Activated CD4-positive, CD25-positive, alpha-beta regulatory T cell (primary cell): ENCODE measurements around the gene OR9A2.

Experiments used
- DNase-seq, 4 experiments: peaks; one replicate each; lab custom pipeline; 2025; lab: John Stamatoyannopoulos, UW

The OR9A2 gene, protein sequence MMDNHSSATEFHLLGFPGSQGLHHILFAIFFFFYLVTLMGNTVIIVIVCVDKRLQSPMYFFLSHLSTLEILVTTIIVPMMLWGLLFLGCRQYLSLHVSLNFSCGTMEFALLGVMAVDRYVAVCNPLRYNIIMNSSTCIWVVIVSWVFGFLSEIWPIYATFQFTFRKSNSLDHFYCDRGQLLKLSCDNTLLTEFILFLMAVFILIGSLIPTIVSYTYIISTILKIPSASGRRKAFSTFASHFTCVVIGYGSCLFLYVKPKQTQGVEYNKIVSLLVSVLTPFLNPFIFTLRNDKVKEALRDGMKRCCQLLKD

DNA sequence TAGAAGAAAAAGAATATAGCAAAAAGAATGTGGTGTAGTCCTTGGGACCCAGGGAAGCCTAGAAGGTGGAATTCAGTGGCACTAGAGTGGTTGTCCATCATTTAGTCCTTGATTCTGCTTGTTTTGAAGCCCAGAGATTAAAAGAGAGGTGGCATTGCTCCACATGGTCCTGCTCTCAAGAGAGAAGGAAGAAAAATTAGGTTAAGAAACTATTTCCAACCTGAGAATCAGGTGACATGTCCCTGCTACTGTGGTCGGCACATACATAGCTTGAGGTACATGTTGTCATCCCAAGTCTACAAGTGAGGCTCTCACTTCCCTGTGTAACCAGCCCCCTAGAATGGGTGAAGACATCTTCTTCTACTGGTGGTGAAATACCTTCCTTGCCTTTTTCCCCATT is at the start of gene OR9A2:
TSS of gene OR9A2 (minus strand) at position 101 of the 400 bp plus-strand sequence. CDS start at position 101, 0 bp downstream.
- no peak for DNase-seq

- no peak for DNase-seq
Observed at GRCh38 chr7:143074141-143074540, 47.2 kb upstream of the OR9A2 start.

DNA sequence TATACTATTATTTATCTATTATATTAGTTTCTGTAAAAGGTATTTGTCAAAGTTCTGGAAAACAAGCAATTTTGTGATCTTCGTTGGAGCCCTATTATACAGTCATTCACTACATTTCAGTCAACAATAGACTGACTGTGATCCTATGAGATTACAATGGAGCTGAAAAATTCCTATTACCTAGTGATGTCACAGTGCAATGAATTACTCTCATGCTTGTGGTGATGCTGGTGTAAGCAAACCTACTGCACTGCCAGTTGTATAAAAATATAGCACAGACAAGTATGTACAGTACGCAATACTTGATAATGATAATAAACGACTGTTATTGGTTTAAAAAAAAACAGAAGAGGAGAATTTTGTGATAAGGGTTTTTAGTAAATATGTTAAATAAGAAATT is 46.6 kb upstream of the OR9A2 start:
- no peak for DNase-seq

DNA sequence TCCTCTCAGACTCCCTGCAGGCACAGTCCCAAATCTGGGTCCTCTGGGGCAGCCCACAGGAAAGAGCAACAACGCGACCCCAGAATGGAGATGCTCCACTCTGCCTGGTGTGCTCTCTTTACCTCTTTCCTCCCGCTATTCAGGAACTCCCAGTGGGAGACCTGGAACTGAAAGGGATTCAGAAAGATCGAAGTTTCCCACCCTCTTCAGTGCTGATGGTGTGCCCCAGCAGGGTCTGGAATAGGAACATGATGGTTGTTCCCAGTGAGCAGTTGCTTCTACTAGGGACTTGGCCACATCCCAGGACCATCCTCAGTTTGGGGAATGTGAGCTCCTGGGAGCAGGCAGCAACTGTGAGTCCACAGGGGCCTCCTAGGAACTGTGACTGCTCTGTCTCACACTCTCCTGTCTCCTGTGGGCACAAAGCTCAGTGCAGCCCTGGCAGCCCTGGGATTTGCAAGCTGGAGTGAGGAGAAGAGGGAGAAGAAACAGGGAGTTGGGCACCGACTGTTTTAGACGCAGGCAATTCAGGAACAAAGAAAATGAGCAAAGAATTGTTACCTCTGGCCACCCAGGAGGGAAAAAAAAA is 43.1 kb upstream of the OR9A2 start:
- no peak for DNase-seq

GRCh38 chr7:143068446-143068845 is 41.5 kb upstream of the OR9A2 start:
- no peak for DNase-seq

- no peak for DNase-seq
Observed at GRCh38 chr7:143063741-143064140, 36.8 kb upstream of the OR9A2 start.

DNA sequence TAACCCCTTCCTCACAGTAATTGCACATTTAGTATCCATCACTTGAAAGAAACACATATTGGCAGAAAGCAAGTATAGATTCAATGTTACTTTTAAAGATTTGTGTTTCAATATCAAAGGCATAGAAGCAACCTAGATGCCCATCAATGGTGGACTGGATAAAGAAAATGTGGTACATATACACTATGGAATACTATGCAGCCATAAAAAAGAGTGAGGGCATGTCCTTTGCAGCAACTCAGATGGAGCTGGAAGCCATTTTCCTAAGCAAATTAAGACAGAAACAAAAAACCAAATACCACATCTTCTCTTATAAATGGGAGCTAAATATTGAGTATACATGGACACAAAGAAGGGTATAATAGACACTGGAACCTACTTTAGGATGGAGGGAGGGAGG is 28.8 kb upstream of the OR9A2 start:
- DNase-seq, result no peak

GRCh38 chr7:143054621-143055020 is 27.7 kb upstream of the OR9A2 start:
- no peak for DNase-seq

GRCh38 chr7:143052041-143052440 is 25.1 kb upstream of the OR9A2 start, which contains the start of gene OR6V1:
Gene OR6V1 (plus strand): TSS chr7:143052341. CDS start chr7:143052341, 0 bp downstream.
- DNase-seq, result no peak

DNA sequence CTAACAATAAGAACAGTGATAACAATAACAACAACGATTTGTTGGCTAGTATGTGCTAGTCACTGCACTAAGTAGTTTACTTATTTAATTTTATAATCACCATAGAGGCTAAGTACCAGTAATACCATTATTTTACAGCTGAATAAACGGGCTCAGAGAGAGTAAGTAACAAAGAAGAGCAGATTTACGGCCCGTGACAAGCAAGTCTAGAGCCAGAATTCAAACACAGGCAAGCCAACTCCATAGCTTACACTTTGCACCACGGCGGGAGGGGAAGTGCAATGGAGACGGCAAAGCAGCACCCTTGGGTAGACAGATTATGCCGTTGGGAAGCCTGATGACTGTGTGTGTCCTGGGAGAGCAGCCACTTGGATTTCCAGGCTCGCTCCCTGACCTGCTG is 24.0 kb upstream of the OR9A2 start:
- DNase-seq, result no peak

DNA sequence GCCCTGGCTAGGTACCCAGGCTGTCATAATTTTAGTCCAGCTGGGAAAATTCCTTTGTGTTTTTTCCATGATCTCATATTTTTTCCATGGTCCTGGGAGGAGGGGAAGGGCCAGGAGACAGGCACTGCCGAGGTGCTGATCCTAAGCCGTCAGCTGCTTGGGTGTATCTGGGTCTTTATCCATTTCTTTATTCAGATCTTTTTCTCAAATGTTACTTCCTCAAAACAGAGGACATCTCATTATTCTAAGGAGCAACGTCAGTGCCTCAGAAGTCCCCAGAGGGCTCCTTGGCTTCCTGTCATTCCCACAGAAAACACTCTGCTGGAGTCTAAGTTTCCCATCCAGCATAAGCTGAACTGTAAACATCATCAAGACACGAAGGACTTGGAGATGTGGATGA is 22.4 kb upstream of the OR9A2 start:
- no peak for DNase-seq

DNA sequence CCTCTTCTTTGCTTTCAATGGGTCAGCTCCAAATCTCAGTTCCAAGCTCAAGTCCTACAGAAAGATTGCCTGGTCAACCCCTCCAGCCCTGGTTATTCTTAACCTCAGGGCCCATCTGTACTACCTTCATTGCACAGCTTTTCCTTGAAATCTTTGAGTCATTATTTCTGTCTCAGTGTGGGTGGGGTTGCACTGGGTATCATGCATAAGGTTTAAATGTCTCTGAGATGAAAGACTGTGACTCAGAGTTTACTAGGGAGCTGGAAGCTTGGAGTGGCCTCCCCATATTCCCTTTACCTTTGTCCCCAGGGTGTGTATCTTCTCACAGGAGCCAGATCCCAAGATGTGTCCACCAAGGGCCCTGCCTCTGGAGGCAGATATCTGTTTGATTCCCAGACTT is 21.9 kb upstream of the OR9A2 start:
- DNase-seq, result no peak

GRCh38 chr7:143047326-143047725 is 20.4 kb upstream of the OR9A2 start:
- DNase-seq, result no peak

- DNase-seq, result no peak
Observed at GRCh38 chr7:143046426-143046851, 19.5 kb upstream of the OR9A2 start.

DNA sequence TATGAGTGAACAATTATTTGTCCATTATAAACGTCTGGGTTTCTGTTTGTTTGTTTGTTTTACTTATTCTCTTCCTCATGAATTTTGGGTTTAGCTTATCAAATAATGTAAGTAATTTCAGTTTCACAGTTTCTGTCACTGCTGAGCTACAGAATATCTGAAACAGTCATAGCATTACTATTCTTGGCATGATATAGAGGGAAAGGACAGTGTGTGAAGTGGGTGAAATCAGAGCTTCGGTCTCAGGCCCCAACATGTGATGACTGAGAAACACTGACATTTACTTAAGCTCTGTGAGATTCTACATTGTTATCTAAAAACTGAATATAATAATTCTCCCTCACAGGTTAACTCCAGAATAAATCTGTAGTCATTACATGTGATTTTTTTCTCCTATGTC is 16.5 kb upstream of the OR9A2 start:
- no peak for DNase-seq

- no peak for DNase-seq
Observed at GRCh38 chr7:143042790-143043271, 15.9 kb upstream of the OR9A2 start.

- no peak for DNase-seq
Observed at GRCh38 chr7:143042159-143042789, 15.3 kb upstream of the OR9A2 start.

DNA sequence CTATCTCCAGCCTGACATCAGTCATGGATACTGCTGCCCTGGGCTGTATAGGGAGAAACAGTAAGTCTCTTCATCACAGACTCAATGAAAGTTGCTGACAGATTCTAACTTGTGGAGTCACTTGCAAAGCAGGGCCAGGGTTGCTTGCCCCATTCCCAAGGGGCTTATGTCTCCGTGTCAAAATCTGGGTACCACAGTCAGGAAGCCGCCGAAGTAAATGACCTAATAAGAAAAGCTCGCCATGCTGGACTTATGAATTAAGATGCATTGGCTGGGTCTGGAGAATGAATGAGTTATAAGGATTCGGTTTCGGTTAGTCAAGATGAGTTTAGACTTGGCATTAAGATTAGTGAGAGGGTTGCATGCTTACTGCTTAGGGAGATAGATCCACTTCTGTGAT is 14.4 kb upstream of the OR9A2 start:
- no peak for DNase-seq

DNA sequence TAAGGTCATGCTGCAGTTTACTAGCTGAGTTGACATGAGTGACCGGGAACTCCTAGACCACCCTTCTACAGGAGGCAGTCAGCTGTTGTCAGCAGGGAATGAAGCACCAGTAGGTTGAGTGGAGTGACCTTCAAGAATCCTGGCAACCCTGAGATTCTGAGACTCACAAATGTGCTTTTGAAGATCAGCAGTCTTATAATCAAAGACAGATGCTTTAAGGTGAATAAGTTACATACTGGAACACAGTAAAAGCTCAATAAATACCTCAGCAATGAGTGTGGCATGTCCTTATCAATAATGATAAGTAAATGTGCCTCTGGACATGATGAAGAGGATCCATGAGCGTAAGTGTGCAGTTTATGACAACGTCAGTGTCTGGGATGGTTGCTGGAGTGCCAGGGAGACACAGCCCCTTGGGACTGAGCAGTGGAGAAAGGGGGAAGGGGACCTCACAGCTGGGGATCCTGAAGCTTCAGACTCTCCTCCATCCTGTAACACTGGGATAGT is 13.3 kb upstream of the OR9A2 start:
- DNase-seq, result no peak

DNA sequence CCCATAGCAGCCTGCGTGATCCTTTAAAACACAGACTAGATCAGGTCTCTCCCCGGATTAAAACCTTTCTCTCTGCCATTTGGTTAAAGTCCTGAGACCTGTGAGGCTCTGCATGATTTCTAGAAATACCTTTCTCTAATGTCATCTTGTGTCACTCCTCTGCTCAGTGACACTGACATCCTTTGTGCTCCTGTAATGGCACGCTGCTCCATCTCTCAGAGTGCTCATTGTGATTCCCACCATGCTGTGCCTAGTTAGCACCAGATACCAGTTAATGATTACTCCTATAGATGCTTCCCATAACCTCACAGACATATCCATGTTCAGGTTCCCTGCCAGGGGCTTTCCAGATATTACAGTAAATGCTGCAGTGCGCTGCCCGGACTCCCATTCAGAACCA is 11.7 kb upstream of the OR9A2 start:
- DNase-seq, result no peak

GRCh38 chr7:143027683-143028082 is 751 bp upstream of the OR9A2 start:
- no peak for DNase-seq

DNA sequence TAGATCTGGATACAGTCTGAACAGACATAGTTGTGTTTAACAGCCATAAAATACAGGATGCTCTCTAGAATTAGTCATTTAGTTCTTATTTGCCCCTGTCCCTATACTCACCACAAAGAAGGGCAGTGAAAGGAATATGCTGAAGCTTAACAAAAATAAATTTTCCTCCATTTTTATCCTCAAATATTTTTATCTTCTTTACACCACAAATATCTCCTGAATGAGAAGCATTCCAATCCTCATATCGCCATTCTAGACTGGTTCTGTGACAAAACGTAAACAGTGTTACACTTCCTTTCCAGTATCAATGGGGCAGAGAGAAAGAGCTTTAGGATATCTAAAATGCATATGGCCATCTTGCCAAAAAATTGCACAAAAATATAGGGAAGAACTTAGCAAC is 1.6 kb downstream of the OR9A2 start:
- DNase-seq, result no peak

DNA sequence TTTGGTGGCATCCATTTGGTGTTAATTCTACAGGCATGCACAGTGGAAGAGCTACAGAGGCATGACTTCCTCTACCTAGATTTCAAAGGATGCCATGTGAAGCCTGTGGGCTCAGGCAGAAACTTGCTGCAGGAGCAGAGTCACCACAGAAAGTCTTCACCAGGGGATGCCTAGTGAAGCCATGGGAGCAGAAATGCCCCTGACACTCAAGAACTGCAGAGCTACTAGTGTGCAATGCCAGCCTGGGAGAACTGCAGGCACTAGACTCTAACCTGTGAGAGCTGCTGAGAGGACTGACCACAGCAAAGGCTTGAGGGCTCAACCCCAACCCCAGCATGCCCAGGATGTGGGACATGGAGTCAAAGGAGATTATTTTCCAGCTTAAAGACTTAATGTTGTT is 3.9 kb downstream of the OR9A2 start:
- DNase-seq, result no peak
